ENCODE measurements around the gene RAMACL. TPM values are rescaled to one million over a fixed set of nuclear protein-coding genes. Genes with fewer than 3 reads are reported as not detected.

RAMACL gene
- total RNA-seq, 1 experiment from 2014 or later, result 0.13 TPM

GRCh38 chr6:166533205-166533824 is 53.2 kb downstream of the RAMACL start:
- Histone ChIP-seq H3K4me3 (ENCODE audit: low read depth in 2 of 2, low read length in 2 of 2) (no peak overlapping the region), H3K9me3 (ENCODE audit: control insufficient read depth, insufficient read depth, low read depth, low read length) (no peaks in the 10 kb centered on the region), H3K36me3 (ENCODE audit: control insufficient read depth, insufficient read depth, low read length) (no peaks in the 10 kb centered on the region), H3K27me3 (ENCODE audit: control insufficient read depth, insufficient read depth, low read length) (no peaks in the 10 kb centered on the region), H3K4me1 (ENCODE audit: control insufficient read depth, insufficient read depth, low read length) (no peaks in the 10 kb centered on the region), H3K27ac (ENCODE audit: low read length) (no peak overlapping the region)
- intact Hi-C loops (cut with micrococcal nuclease; ENCODE audit: unreplicated experiment) (no loop called here), in situ Hi-C loops (cut with HindIII; ENCODE audit: low pct_unique_long_range_greater_than_20kb, low sequenced_read_pairs) (no loop called here)
- ChIA-PET POLR2A (no interaction called here), CTCF (interaction anchor here (0.7 kb wide), 1 partner anchor 127 kb away, joined by 6 read pairs; no protein-coding TSS in a partner anchor)
- TF ChIP-seq SIN3A (IDR thresholded peaks at IDR 0.05; ENCODE audit: borderline replicate concordance, insufficient read depth, low read depth, low read length) (no peak), TCF7L2 (IDR thresholded peaks at IDR 0.05; ENCODE audit: low read depth, low read length) (no peak), CTCF (IDR thresholded peaks at IDR 0.05) (no peak), REST (IDR thresholded peaks at IDR 0.05; ENCODE audit: insufficient read depth in 1 of 2, low read depth in 2 of 2, low read length in 1 of 2) (no peak), POLR2AphosphoS5 (IDR thresholded peaks at IDR 0.05; ENCODE audit: low read depth, low read length) (no peak)
- no TSS peak for BruUV-seq (replicated peaks)
- ATAC-seq, result no peak
- DNase-seq (ENCODE audit: low read depth, low spot score), result no peak

Other genes starting within 250 kb of the RAMACL start
- gene SFT2D1, start 244.1 kb downstream of the RAMACL start, total RNA-seq (2021; ENCODE audit: unreplicated experiment), result 54.1 TPM
- gene MPC1, start 203.7 kb downstream of the RAMACL start, total RNA-seq (2021; ENCODE audit: unreplicated experiment), result 7.0 TPM
- gene RPS6KA2, start 40.6 kb upstream of the RAMACL start, total RNA-seq (2021; ENCODE audit: unreplicated experiment), result 4.1 TPM